Uterus (tissue), 4 donors: ENCODE results near the gene KRTAP12-1. TPM values are rescaled to one million over a fixed set of nuclear protein-coding genes. Genes with fewer than 3 reads are reported as not detected.

Experiments used
- DNase-seq, 2 donors: peaks; one replicate each; pipeline ENCODE4 v3.0.0-alpha.2; 2019 to 2020
- H3K27ac ChIP-seq, 2 donors: fragments of 200-600 bp; sonication (generic); 1 replicate in 1 of 2; 2 replicates in 1 of 2; pipeline ENCODE4 v1.5.1; 2016 to 2018
- H3K27me3 ChIP-seq, 2 donors: fragments of 200-600 bp; sonication (generic); one replicate each; pipeline ENCODE4 v1.5.1; 2018 to 2019; ENCODE audit warnings: control low read depth in 1 of 2
- H3K36me3 ChIP-seq, 2 donors: fragments of 200-600 bp; sonication (generic); one replicate each; pipeline ENCODE4 v1.5.1; 2019; ENCODE audit warnings: control low read depth in 1 of 2
- H3K4me1 ChIP-seq, 2 donors: fragments of 200-600 bp; sonication (generic); one replicate each; pipeline ENCODE4 v1.5.1; 2018 to 2019; ENCODE audit warnings: control low read depth in 1 of 2
- H3K4me3 ChIP-seq, 2 donors: fragments of 200-600 bp; sonication (generic); 1 replicate in 1 of 2; 2 replicates in 1 of 2; pipeline ENCODE4 v1.5.1; 2018 to 2019; ENCODE audit warnings: mild to moderate bottlenecking in 1 of 2
- H3K9me3 ChIP-seq, 2 donors: fragments of 200-600 bp; sonication (generic); one replicate each; pipeline ENCODE4 v1.5.1; 2019; ENCODE audit warnings: control low read depth in 1 of 2
- POLR2A ChIP-seq, 2 donors: fragments of 450-650 bp; IDR thresholded peaks; one replicate each; pipeline ENCODE4 v1.6.1; 2016; ENCODE audit warnings: antibody characterized with exemption in 2 of 2, mild to moderate bottlenecking in 1 of 2, moderate library complexity in 1 of 2
- intact Hi-C: fragments of 100-400 bp; cut with DNase I; formaldehyde crosslinking; loops from one replicate; pipeline ENCODE4 v1.15.1; 2023; ENCODE audit warnings: low total_unique reads
- total RNA-seq, 4 donors: library from RNA; depleted of rRNA in 3 of 4; stranded (reverse); fragments of >200 nt in 3 of 4; gene quantifications; one replicate each; pipeline versions ENCODE4 v1.1.0 to v1.2.4, GENCODE V29; 2014 to 2023
- TF ChIP-seq, protein P1 (sequence below), 4 experiments: fragments of 200-600 bp in 2 of 4; fragments of 450-650 bp in 2 of 4; sonication (generic) in 2 of 4; IDR thresholded peaks; one replicate each; pipeline ENCODE4 v1.5.1; 2016 to 2019; ENCODE audit warnings: antibody characterized with exemption in 4 of 4, mild to moderate bottlenecking in 2 of 4, moderate library complexity in 1 of 4
- donor health status: DM: yes; HTN: yes; CAD: no.

The KRTAP12-1 gene
- total RNA-seq, 4 donors from 2014 or later, result 1.5 TPM; not detected in 3

DNA sequence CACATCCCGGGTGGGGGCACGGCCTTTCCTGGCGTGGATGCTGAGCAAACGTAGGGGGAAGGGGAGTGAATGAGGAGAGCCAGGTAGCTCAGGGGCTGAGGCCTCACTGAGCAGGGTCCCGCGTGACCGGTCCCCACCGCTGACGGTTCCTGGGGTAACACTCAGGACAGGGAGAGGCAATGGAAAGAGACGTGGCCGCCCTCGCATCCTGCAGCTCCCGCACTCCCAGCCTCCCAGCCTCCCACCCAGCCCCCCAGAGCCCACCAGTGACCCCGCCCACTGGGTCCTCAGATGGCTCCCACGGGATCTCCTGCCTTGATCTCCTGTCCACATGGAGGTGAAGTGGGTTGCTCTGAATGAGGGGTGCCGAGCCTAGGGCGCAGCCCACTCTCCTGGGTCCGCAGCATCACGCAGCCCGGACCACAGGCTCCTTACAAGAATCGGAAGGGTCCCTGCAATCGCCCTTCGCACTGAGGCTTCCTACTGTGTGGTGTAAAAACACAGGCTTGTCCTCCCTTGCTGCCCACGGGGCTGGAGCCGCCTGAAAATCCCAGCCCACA is 27.0 kb upstream of the KRTAP12-1 start:
- DNase-seq, result peak in 1 of 2 donors; percentile 7
- Histone ChIP-seq H3K36me3 (no peaks in the 10 kb centered on the region), H3K4me3 (no peak overlapping the region), H3K27ac (no peak overlapping the region), H3K27me3 (peaks cover 0 to 51% of the 10 kb centered on the region in 2 donors), H3K9me3 (no peaks in the 10 kb centered on the region), H3K4me1 (no peaks in the 10 kb centered on the region)
- no peak for TF ChIP-seq POLR2A (IDR thresholded peaks at IDR 0.05)
- TF ChIP-seq, protein P1, sequence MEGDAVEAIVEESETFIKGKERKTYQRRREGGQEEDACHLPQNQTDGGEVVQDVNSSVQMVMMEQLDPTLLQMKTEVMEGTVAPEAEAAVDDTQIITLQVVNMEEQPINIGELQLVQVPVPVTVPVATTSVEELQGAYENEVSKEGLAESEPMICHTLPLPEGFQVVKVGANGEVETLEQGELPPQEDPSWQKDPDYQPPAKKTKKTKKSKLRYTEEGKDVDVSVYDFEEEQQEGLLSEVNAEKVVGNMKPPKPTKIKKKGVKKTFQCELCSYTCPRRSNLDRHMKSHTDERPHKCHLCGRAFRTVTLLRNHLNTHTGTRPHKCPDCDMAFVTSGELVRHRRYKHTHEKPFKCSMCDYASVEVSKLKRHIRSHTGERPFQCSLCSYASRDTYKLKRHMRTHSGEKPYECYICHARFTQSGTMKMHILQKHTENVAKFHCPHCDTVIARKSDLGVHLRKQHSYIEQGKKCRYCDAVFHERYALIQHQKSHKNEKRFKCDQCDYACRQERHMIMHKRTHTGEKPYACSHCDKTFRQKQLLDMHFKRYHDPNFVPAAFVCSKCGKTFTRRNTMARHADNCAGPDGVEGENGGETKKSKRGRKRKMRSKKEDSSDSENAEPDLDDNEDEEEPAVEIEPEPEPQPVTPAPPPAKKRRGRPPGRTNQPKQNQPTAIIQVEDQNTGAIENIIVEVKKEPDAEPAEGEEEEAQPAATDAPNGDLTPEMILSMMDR (IDR thresholded peaks at IDR 0.05), result no peak
- intact Hi-C loops, result no loop called here

DNA sequence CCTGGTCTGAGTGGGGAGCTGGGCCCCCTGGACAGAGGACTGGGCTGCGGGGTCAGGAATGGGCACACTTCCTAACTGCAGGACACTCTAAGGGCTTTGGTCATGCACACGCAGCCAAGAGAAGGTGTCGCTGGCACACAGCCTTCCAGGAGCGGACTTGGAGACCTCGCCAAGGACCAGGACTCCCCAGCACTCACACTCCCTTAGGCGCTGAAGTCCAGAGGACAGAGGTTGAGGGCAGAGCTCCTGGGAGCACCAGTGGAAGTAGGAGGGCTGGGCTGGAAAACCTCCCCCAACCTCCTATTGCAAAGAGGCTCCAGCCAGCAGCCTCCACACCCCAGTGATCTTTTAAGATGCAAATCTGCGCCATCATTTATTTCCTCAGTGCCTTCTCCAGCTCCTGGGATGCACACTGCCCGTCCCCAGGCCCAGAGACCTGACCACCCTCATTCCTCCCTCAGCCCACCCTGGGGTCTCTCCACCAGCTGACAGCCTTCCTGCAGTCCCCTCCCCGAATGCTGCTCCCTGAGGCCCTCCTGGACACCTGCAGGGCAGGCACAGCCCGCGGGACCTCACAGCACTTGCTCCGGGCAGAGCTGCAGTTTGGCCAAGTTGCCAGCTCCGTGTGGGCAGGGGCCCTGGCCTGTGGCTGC is 26.4 kb upstream of the KRTAP12-1 start:
- TF ChIP-seq POLR2A (IDR thresholded peaks at IDR 0.05), result no peak
- TF ChIP-seq, protein P1 (IDR thresholded peaks at IDR 0.05), result no peak
- intact Hi-C loops, result no loop called here
- peaks cover 0 to 51% of the 10 kb centered on the region in 2 donors for H3K27me3 ChIP-seq
- no peak overlapping the region for H3K4me3 ChIP-seq
- H3K36me3 ChIP-seq, result no peaks in the 10 kb centered on the region
- no peak overlapping the region for H3K27ac ChIP-seq
- H3K4me1 ChIP-seq, result no peaks in the 10 kb centered on the region
- H3K9me3 ChIP-seq, result no peaks in the 10 kb centered on the region
- peak in 1 of 2 donors; percentile 4 for DNase-seq

DNA sequence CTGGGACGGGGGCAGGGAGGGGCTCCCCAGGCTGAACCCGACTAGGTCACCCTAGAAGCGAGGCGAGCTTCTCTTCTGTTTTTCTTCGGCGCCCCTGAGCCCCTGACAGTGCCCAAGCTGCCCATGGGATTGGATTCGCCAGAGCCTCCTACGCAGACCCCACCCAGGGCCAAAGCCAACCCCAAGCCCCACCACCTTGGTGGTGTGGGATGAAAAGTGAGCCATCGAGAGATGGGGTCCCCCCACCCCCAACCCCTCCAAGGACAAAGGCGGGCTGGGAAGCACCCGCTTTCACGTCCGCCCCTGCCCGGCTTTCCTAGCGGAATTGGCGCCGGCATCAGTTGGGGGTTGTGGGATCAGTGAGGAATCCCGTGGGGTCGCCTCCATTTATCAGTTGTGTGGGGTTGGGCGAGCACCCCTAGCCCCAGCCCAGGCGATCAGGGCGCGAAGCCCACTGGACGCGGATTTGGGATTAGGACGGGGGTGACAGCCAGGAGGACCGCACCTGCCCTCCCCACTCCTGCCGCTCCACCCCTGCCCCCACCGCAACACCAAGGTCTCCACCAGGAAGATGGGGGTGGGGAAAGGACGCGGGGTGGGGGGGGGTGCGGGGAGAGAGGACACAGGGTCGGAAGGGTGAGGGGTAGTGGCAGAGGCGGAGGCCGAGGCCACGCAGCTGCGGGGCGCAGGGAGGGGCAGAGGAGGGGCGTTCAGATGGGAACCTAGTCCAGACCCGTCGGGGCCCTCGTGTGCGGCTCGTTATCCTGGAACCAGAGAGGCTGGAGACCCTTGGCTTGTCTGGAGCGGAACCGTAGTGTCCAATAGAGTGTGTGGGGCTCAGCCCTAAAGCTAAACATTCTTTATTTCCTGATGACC is 25.0 kb upstream of the KRTAP12-1 start:
- Histone ChIP-seq H3K4me3 (no peak overlapping the region), H3K9me3 (no peaks in the 10 kb centered on the region), H3K36me3 (no peaks in the 10 kb centered on the region), H3K4me1 (no peaks in the 10 kb centered on the region), H3K27me3 (peaks cover 0 to 41% of the 10 kb centered on the region in 2 donors), H3K27ac (no peak overlapping the region)
- TF ChIP-seq POLR2A (IDR thresholded peaks at IDR 0.05), result no peak
- TF ChIP-seq, protein P1 (IDR thresholded peaks at IDR 0.05), result no peak
- intact Hi-C loops, result no loop called here
- DNase-seq, result peak in 1 of 2 donors; percentile 6

DNA sequence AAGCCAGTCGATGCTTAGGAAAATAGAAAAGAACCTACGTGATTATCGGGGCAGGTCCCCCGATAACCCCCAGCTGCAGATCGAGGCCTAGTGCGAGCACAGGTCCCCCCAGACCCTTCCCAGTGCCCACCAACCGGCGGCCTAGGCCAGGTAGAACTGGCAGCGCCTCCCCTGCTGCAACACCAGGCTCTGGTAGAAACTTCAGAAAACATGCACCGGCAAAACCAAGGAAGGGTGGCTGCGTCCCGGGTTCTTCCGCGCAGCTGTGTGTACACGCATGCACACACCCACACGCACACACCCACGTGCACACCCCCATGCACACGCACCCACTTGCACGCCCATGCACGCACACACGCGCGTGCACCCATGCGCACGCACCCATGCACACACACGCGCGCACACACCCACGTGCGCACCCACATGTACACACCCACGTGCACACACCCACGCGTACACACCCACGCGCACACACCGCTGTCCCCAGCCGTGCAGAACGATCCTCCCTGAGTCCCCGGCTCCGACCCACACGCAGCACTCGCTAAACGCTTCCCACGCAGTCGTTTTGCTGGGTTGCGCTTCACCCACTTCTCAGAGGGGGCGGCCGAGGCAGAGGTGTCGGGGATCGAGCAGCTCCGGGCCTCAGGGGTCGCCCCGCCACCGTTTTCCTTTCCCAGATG is 24.2 kb upstream of the KRTAP12-1 start:
- H3K27me3 ChIP-seq, result peaks cover 0 to 33% of the 10 kb centered on the region in 2 donors

More for the DNA sequence above, 24.2 kb upstream of the KRTAP12-1 start:
- Histone ChIP-seq H3K36me3 (no peaks in the 10 kb centered on the region), H3K4me1 (no peaks in the 10 kb centered on the region), H3K9me3 (no peaks in the 10 kb centered on the region), H3K4me3 (no peak overlapping the region), H3K27ac (no peak overlapping the region)
- intact Hi-C loops, result no loop called here
- TF ChIP-seq, protein P1 (IDR thresholded peaks at IDR 0.05), result no peak
- peak in 1 of 2 donors; percentile 5 for DNase-seq
